GM12891 (cell line): ENCODE data around the gene CASR.

Experiments
- PAX5 ChIP-seq: IDR thresholded peaks from 2 replicates; pipeline ENCODE4 v1.6.1; 2011; ENCODE audit warnings: low read length, moderate library complexity, mild to moderate bottlenecking; ENCODE audit not compliant: insufficient read depth, severe bottlenecking
- POLR2A ChIP-seq: IDR thresholded peaks from 2 replicates; pipeline ENCODE4 v1.6.1; 2011; ENCODE audit warnings: low read depth, low read length, control low read depth
- POLR2AphosphoS5 ChIP-seq: IDR thresholded peaks from 2 replicates; pipeline ENCODE4 v1.6.1; 2011; ENCODE audit warnings: low read depth, low read length, control low read depth
- POU2F2 ChIP-seq: IDR thresholded peaks from 2 replicates; pipeline ENCODE4 v1.6.1; 2011; ENCODE audit warnings: low read depth, mild to moderate bottlenecking, control low read depth, low read length, moderate library complexity
- SPI1 ChIP-seq: IDR thresholded peaks from 2 replicates; pipeline ENCODE4 v1.6.1; 2011; ENCODE audit warnings: low read depth, low read length, control low read depth
- TAF1 ChIP-seq: IDR thresholded peaks from 2 replicates; pipeline ENCODE4 v1.6.1; 2011; ENCODE audit warnings: low read depth, low read length, control low read depth

- TF ChIP-seq POLR2A (no peak), POLR2AphosphoS5 (no peak), POU2F2 (no peak), TAF1 (no peak), SPI1 (no peak), PAX5 (no peak)
Observed at GRCh38 chr3:122231465-122232157, 48.1 kb downstream of the CASR start.
